ENCODE measurements around the gene CD209.

DNA sequence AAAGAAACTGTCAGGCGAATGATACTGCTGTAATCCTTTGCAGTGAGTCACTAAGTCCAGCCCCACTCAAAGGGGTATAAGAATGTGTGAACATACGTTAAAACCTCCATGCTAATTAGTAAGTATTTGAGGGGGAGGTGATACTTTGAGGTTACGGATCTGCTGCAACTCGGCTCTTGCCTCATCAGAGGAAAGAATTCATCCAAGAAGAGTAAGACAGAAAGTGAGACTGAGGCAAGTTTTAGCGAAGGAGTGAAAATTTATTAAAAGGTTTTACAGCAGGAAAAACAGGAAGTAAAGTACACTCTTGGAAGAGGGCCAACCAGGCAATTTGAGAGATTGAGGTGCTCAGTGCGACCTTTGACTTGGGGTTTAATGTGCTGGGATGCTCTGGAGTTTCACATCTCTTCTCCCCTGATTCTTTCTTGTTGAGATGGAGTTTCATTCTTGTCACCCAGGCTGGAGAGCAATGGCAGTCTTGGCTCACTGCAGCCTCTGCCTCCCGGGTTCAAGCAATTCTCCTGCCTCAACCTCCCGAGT lies 25.5 kb upstream of the CD209 start:
- TF ChIP-seq PHF8 (conservative IDR thresholded peaks at IDR 0.05; ENCODE audit: low read depth, low read length) (no peak), CBX5 (IDR thresholded peaks at IDR 0.05; ENCODE audit: low read depth, low read length) (no peak), SIN3A (conservative IDR thresholded peaks at IDR 0.05 in 1 of 2, IDR thresholded peaks at IDR 0.05 in 1 of 2; ENCODE audit: low read depth in 1 of 2, low read length in 2 of 2) (no peak), SRF (IDR thresholded peaks at IDR 0.05; ENCODE audit: low read depth, low read length) (no peak), POLR2A (IDR thresholded peaks at IDR 0.05; ENCODE audit: control extremely low read depth in 1 of 2, low read depth in 2 of 2, low read length in 2 of 2) (no peak)
- TF ChIP-seq, protein P1, sequence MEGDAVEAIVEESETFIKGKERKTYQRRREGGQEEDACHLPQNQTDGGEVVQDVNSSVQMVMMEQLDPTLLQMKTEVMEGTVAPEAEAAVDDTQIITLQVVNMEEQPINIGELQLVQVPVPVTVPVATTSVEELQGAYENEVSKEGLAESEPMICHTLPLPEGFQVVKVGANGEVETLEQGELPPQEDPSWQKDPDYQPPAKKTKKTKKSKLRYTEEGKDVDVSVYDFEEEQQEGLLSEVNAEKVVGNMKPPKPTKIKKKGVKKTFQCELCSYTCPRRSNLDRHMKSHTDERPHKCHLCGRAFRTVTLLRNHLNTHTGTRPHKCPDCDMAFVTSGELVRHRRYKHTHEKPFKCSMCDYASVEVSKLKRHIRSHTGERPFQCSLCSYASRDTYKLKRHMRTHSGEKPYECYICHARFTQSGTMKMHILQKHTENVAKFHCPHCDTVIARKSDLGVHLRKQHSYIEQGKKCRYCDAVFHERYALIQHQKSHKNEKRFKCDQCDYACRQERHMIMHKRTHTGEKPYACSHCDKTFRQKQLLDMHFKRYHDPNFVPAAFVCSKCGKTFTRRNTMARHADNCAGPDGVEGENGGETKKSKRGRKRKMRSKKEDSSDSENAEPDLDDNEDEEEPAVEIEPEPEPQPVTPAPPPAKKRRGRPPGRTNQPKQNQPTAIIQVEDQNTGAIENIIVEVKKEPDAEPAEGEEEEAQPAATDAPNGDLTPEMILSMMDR (IDR thresholded peaks at IDR 0.05; ENCODE audit: control extremely low read depth in 1 of 3, insufficient read depth in 1 of 3, low read depth in 1 of 3, low read length in 3 of 3) = no peak

Data from H1 (cell line).